Heart left ventricle (tissue), 16 donors: Measurements from ENCODE around the gene CALHM3. TPM values are rescaled to one million over a fixed set of nuclear protein-coding genes. Genes with fewer than 3 reads are reported as not detected.

Experiments
- ATAC-seq, 4 donors: fragments of 200-7000 bp; cut with Tn5 transposase; one replicate each; pipeline ENCODE4 v1.9.1; 2020 to 2022; ENCODE audit warnings: moderate library complexity in 4 of 4, mild to moderate bottlenecking in 3 of 4, moderate number of reproducible peaks in 1 of 4
- DNase-seq, 5 donors: peaks; one replicate each; pipeline ENCODE4 v3.0.0-alpha.2; 2020
- H3K27ac ChIP-seq, 12 donors: fragments of 200-600 bp; sonication (generic) in 4 of 12; one replicate each; pipeline versions ENCODE4 v1.5.0 to v1.8.0; 2016 to 2022; ENCODE audit warnings: mild to moderate bottlenecking in 2 of 12
- H3K27me3 ChIP-seq, 9 donors: fragments of 200-600 bp; sonication (generic) in 2 of 9; one replicate each; pipeline versions ENCODE4 v1.5.1 to v1.8.0; 2016 to 2022; ENCODE audit warnings: mild to moderate bottlenecking in 3 of 9
- H3K36me3 ChIP-seq, 9 donors: fragments of 200-600 bp; sonication (generic) in 2 of 9; one replicate each; pipeline versions ENCODE4 v1.5.0 to v1.8.0; 2018 to 2022; ENCODE audit warnings: mild to moderate bottlenecking in 2 of 9
- H3K4me1 ChIP-seq, 12 donors: fragments of 200-600 bp; sonication (generic) in 4 of 12; one replicate each; pipeline versions ENCODE4 v1.5.0 to v1.8.0; 2016 to 2022; ENCODE audit warnings: mild to moderate bottlenecking in 3 of 12
- H3K4me3 ChIP-seq, 12 donors: fragments of 200-600 bp; sonication (generic) in 4 of 12; one replicate each; pipeline versions ENCODE4 v1.5.0 to v1.8.0; 2017 to 2022; ENCODE audit warnings: mild to moderate bottlenecking in 9 of 12, moderate library complexity in 4 of 12
- H3K9me3 ChIP-seq, 12 donors: fragments of 200-600 bp; sonication (generic) in 4 of 12; one replicate each; pipeline versions ENCODE4 v1.5.0 to v1.8.0; 2016 to 2022; ENCODE audit warnings: mild to moderate bottlenecking in 1 of 12
- POLR2A ChIP-seq, 2 donors: fragments of 450-650 bp; IDR thresholded peaks; one replicate each; pipeline ENCODE4 v1.6.1; 2017; ENCODE audit warnings: antibody characterized with exemption in 2 of 2, mild to moderate bottlenecking in 2 of 2, moderate library complexity in 2 of 2
- WGBS, 4 donors: extraction: QIAGEN DNeasy Blood & Tissue Kit in 2 of 4; methylation state at CpG; one replicate each; pipeline versions ENCODE4 v1.1.5 to v1.1.7; 2013 to 2018; 5-methylcytosine and 5-hydroxymethylcytosine counted together
- intact Hi-C, 10 donors: fragments of 100-400 bp; cut with DNase I; formaldehyde crosslinking; loops; one replicate each; pipeline versions ENCODE4 v1.11.1 to v1.14.2; 2022
- polyA plus RNA-seq, 2 donors: library from polyadenylated mRNA; stranded (reverse); fragments of 200-250 nt; gene quantifications; one replicate each; pipeline ENCODE4 v1.2.3, GENCODE V29; 2013
- total RNA-seq, 9 donors: library from RNA; depleted of rRNA in 2 of 9; stranded (reverse); fragments of >200 nt in 2 of 9; fragmentation: NEBNext Ultra II Directional in 3 of 9; extraction: Animal tissue kit (Norgen Biotek cat#: 25700) in 3 of 9; gene quantifications; one replicate each; pipeline versions ENCODE4 v1.1.0 to v1.2.4, GENCODE V29; 2016 to 2023
- TF ChIP-seq, protein P1 (sequence below), 12 donors: fragments of 200-600 bp; sonication (generic) in 4 of 12; IDR thresholded peaks; one replicate each; pipeline versions ENCODE4 v1.5.0 to v1.8.0; 2018 to 2022; ENCODE audit warnings: antibody characterized with exemption in 12 of 12, mild to moderate bottlenecking in 5 of 12
- donor health status: ischemic (EF 13 %, LVEDD 7.1; RV severe dilation, severe dysfunction).
- donor health status: healthy with polysubstance abuse.
- donor health status: DM: no; HTN: yes; CAD: no.
- donor health status: DM: no; HTN: no; CAD: no.
- donor health status: ischemic (EF 25% LVEDD 6.9; RV normal size, moderate dysfunction).
- donor health status: ischemic (EF 25% LVEDD 5.7; RV mildly dilated, moderate dysfunction).
- donor health status: healthy.
- donor health status: DM: yes; HTN: yes; CAD: no.
- donor health status: ischemic (EF 35%, LVEDD 5.7; RV mildly dilated, moderate dysfunction).
- donor health status: nonischemic (EF 11% LVEDD 7.7; RV severe dilation, severe dysfunction).
- donor health status: DM: yes; HTN: yes; CAD: no.
- donor health status: PGD.
- donor health status: ischemic (EF 29% LVEDD 5.4; RV normal size, mild dysfunction).
- donor health status: nonischemic (EF 23%, LVEDD 6.1; RV moderate dilation, normal function).

The CALHM3 gene
- total and polyA plus RNA-seq, 11 donors = not detected

DNA sequence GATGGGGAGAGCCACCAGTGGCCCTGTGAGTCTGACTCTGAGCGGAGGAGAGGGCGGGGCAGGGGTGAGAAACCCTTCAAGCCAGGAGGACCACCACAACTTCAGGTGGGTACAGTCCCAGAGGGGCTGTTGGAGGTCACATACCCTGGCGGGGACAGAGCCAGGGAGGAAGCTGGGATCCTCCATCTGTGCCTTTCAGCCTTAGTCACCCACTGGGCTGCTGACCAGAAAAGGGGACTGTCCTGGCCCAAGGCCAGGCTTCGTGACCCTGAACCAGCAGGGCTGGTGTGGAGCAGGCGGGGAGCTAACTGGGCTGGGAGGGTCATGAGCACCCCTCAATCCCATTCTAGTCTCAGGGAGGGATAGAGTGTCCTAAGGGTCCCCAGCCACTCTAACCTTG, 1.5 kb upstream of the CALHM3 start:
- no peak overlapping the region for H3K27ac ChIP-seq
- intact Hi-C loops = no loop called here
- WGBS, 4 donors = 63 to 76% (median 69%) methylated on average over 5 of the region's 5 CpGs
- ATAC-seq (peak in 1 of 4 donors; percentile 51), DNase-seq (no peak)
- H3K4me1 ChIP-seq = peaks cover 0 to 8% (median 0%) of the 10 kb centered on the region in 12 donors
- no peaks in the 10 kb centered on the region for H3K9me3 ChIP-seq
- no peaks in the 10 kb centered on the region for H3K27me3 ChIP-seq
- TF ChIP-seq, protein P1, sequence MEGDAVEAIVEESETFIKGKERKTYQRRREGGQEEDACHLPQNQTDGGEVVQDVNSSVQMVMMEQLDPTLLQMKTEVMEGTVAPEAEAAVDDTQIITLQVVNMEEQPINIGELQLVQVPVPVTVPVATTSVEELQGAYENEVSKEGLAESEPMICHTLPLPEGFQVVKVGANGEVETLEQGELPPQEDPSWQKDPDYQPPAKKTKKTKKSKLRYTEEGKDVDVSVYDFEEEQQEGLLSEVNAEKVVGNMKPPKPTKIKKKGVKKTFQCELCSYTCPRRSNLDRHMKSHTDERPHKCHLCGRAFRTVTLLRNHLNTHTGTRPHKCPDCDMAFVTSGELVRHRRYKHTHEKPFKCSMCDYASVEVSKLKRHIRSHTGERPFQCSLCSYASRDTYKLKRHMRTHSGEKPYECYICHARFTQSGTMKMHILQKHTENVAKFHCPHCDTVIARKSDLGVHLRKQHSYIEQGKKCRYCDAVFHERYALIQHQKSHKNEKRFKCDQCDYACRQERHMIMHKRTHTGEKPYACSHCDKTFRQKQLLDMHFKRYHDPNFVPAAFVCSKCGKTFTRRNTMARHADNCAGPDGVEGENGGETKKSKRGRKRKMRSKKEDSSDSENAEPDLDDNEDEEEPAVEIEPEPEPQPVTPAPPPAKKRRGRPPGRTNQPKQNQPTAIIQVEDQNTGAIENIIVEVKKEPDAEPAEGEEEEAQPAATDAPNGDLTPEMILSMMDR (IDR thresholded peaks at IDR 0.05) = no peak
- TF ChIP-seq POLR2A (IDR thresholded peaks at IDR 0.05) = no peak
- no peak overlapping the region for H3K4me3 ChIP-seq
- no peaks in the 10 kb centered on the region for H3K36me3 ChIP-seq

DNA sequence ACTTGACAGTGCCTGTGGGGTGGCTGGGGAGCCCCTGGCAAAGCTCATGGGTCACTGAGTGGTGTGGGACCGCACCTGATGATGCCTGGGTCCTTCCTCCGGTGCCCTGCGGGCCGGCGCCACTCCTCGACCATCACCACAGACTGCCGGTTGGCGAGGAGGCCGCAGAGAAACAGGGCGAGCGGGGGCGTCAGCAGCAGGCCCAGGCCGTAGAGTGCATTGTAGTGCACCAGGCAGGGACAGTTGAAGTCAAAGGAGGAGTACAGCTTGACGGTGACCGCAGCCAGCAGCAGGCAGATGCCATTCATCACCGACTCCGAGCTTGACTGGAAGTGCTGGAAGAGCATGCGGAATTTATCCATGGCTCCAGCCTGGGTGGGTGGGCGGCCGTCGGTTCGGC, 369 bp downstream of the CALHM3 start:
- WGBS, 4 donors = 88 to 95% (median 90%) methylated on average over 13 to 22 of the region's 22 CpGs
- DNase-seq (no peak), ATAC-seq (no peak)
- Histone ChIP-seq H3K27me3 (no peaks in the 10 kb centered on the region), H3K36me3 (no peaks in the 10 kb centered on the region), H3K4me3 (no peak overlapping the region), H3K4me1 (peaks cover 0 to 8% (median 0%) of the 10 kb centered on the region in 12 donors), H3K9me3 (no peaks in the 10 kb centered on the region), H3K27ac (no peak overlapping the region)
- intact Hi-C loops = loop anchor here in 1 of 10 donors (5.0 kb wide), 1 partner anchor 41 kb away; no protein-coding TSS in a partner anchor
- no peak for TF ChIP-seq POLR2A (IDR thresholded peaks at IDR 0.05)
- TF ChIP-seq, protein P1 (IDR thresholded peaks at IDR 0.05) = no peak

DNA sequence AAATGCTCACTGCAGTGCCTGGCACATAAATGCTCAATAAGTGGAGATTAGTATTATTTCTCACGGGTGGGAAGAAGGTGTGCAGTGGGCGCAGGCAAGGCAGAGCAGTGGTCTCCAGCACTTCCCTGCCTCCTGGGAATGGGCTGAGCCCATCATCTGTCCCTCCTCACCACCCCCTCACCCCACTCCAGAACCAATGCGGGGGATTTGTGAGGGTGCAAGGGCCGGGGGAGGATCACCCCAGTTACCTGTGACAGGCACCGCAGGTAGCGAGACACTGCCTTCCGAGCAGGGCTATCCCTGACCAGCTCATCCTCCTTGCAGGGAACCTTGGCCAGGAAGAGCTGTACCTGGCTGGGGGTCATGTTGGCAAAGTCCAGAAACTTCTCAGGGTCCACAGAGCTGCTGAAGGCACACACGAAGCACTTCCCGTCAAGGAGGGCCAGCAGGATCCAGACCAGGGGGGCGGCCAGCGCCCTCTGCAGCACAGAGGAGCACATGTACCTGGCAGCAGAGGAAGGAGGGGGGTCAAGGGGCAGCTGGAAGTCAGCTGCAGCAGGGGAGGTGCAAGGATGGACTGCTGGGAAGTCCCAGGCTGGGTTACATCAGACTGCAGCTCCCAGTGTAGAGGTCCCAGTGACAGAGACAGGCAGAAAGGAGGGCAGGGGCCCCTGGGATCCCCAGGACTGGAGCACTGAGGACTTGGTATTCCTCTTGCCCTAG, 2.8 kb downstream of the CALHM3 start:
- Histone ChIP-seq H3K4me1 (peaks cover 0 to 19% (median 0%) of the 10 kb centered on the region in 12 donors), H3K4me3 (no peak overlapping the region), H3K9me3 (no peaks in the 10 kb centered on the region), H3K27me3 (no peaks in the 10 kb centered on the region), H3K27ac (no peak overlapping the region), H3K36me3 (no peaks in the 10 kb centered on the region)
- DNase-seq (no peak), ATAC-seq (no peak)
- intact Hi-C loops = loop anchor here in 1 of 10 donors (5.0 kb wide), 1 partner anchor 39 kb away; no protein-coding TSS in a partner anchor
- WGBS, 4 donors = 70 to 88% (median 80%) methylated on average over 8 to 11 of the region's 11 CpGs
- TF ChIP-seq, protein P1 (IDR thresholded peaks at IDR 0.05) = no peak
- TF ChIP-seq POLR2A (IDR thresholded peaks at IDR 0.05) = no peak

DNA sequence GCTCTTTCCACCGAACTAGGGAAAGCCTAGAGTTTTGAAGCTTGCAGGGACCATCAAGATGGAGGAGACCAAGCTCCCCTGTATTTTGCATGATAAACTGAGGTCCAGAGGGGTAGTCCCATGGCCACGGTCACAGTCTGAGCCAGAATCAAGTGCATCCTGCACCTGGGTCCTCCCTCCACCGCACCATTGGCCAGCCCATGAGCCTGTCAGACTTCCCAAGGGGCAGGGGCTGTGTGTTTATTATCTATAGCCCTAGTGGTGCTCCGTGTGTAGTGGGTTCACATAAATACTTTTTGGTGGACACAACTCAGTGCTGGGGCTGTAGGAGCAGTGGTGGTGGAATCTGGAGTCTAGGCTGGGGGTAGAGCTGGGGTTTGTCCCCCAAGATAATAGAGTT, 3.6 kb downstream of the CALHM3 start:
- no peak for TF ChIP-seq POLR2A (IDR thresholded peaks at IDR 0.05)
- TF ChIP-seq, protein P1 (IDR thresholded peaks at IDR 0.05) = no peak
- Histone ChIP-seq H3K36me3 (no peaks in the 10 kb centered on the region), H3K9me3 (no peaks in the 10 kb centered on the region), H3K4me1 (peaks cover 0 to 21% (median 0%) of the 10 kb centered on the region in 12 donors), H3K27ac (no peak overlapping the region), H3K27me3 (no peaks in the 10 kb centered on the region), H3K4me3 (no peak overlapping the region)
- ATAC-seq = no peak
- no peak for DNase-seq
- intact Hi-C loops = loop anchor here in 1 of 10 donors (5.0 kb wide), 1 partner anchor 38 kb away; no protein-coding TSS in a partner anchor
- 71 to 87% (median 84%) methylated on average over 2 to 4 of the region's 4 CpGs for WGBS, 4 donors
